Testis (tissue), 3 donors: ENCODE data around the gene IL13RA1. TPM values are rescaled to one million over a fixed set of nuclear protein-coding genes. Genes with fewer than 3 reads are reported as not detected.
"Not testable (repeated sequence)": the region's sequence is repeated elsewhere in the genome, so short reads cannot be mapped to it uniquely, and the experiment has no call there.

ENCODE experiments used
- DNase-seq: peaks from one replicate; pipeline ENCODE4 v3.0.0-alpha.2; 2019
- H3K27ac ChIP-seq, 2 donors: fragments of 200-600 bp; sonication (generic); one replicate each; pipeline ENCODE4 v1.5.1; 2019
- H3K27me3 ChIP-seq: fragments of 200-600 bp; sonication (generic); one replicate; pipeline ENCODE4 v1.5.1; 2019
- H3K36me3 ChIP-seq: fragments of 200-600 bp; sonication (generic); one replicate; pipeline ENCODE4 v1.5.1; 2017; ENCODE audit warnings: low read depth; ENCODE audit errors: missing control alignments
- H3K4me1 ChIP-seq: fragments of 200-600 bp; sonication (generic); one replicate; pipeline ENCODE4 v1.5.1; 2019
- H3K4me3 ChIP-seq, 2 donors: fragments of 200-600 bp; sonication (generic); one replicate each; pipeline ENCODE4 v1.5.1; 2017 to 2019
- H3K9me3 ChIP-seq: fragments of 200-600 bp; sonication (generic); one replicate; pipeline ENCODE4 v1.5.1; 2017
- CTCF ChIP-seq, 3 experiments: fragments of 450-650 bp in 2 of 3; fragments of 200-600 bp in 1 of 3; sonication (generic) in 1 of 3; IDR thresholded peaks; one replicate each; pipeline ENCODE4 v1.5.1; 2016 to 2019; ENCODE audit warnings: antibody characterized with exemption in 3 of 3, mild to moderate bottlenecking in 2 of 3, moderate library complexity in 1 of 3
- POLR2A ChIP-seq: fragments of 450-650 bp; IDR thresholded peaks from one replicate; pipeline ENCODE4 v1.6.1; 2017; ENCODE audit warnings: antibody characterized with exemption, mild to moderate bottlenecking, moderate library complexity
- WGBS, 2 donors: methylation state at CpG; one replicate each; pipeline ENCODE4 v1.1.5; 2018; 5-methylcytosine and 5-hydroxymethylcytosine counted together
- intact Hi-C: fragments of 100-400 bp; cut with DNase I; formaldehyde crosslinking; loops from one replicate; pipeline ENCODE4 v1.15.1; 2023; ENCODE audit warnings: low total_unique reads
- polyA plus RNA-seq: library from polyadenylated mRNA; stranded (reverse); fragments of 350-450 nt; fragmentation: Illumina TruSeq; extraction: RNeasy Lipid Tissue Mini Kit (QIAGEN cat#74804); gene quantifications from one replicate; pipeline ENCODE4 v1.2.3, GENCODE V29; 2014; ENCODE audit warnings: low read depth, low replicate concordance; ENCODE audit not compliant: insufficient read depth
- total RNA-seq, 2 donors: library from RNA; depleted of rRNA; stranded (reverse); fragments of >200 nt; gene quantifications; one replicate each; pipeline ENCODE4 v1.2.3, GENCODE V29; 2016

The IL13RA1 gene
- total and polyA plus RNA-seq, 3 donors from 2014 or later = 28.8 to 37.4 (median 30.7) TPM

GRCh38 chrX:118802857-118803256 is 75.5 kb downstream of the IL13RA1 start:
- Histone ChIP-seq H3K4me1 (no peaks in the 10 kb centered on the region), H3K27ac (no peak overlapping the region), H3K9me3 (no peaks in the 10 kb centered on the region), H3K36me3 (no peaks in the 10 kb centered on the region), H3K4me3 (no peak overlapping the region), H3K27me3 (no peaks in the 10 kb centered on the region)
- TF ChIP-seq POLR2A = no peak
- DNase-seq = no peak
- 27 to 50% methylated on average over 1 of the region's 1 CpG for WGBS, 2 donors
- intact Hi-C loops = loop anchor here (10.0 kb wide), 1 partner anchor 158 kb away; no protein-coding TSS in a partner anchor

GRCh38 chrX:118807151-118808017 is 80.0 kb downstream of the IL13RA1 start:
- intact Hi-C loops = loop anchor here (10.0 kb wide), 1 partner anchor 163 kb away; no protein-coding TSS in a partner anchor
- no peak overlapping the region for H3K4me3 ChIP-seq
- peak; percentile 23 for DNase-seq
- H3K27me3 ChIP-seq = no peaks in the 10 kb centered on the region
- TF ChIP-seq POLR2A = no peak
- TF ChIP-seq CTCF (IDR thresholded peaks at IDR 0.05) = peak; percentile 25 to 56 (median 47)
- H3K36me3 ChIP-seq = no peaks in the 10 kb centered on the region
- no peaks in the 10 kb centered on the region for H3K4me1 ChIP-seq
- H3K9me3 ChIP-seq = no peaks in the 10 kb centered on the region
- WGBS, 2 donors = 51 to 59% methylated on average over 4 of the region's 4 CpGs
- no peak overlapping the region for H3K27ac ChIP-seq

GRCh38 chrX:118817257-118817656 is 89.9 kb downstream of the IL13RA1 start:
- H3K4me3 ChIP-seq, intact Hi-C loops, H3K9me3 ChIP-seq, H3K4me1 ChIP-seq, H3K36me3 ChIP-seq, H3K27ac ChIP-seq, H3K27me3 ChIP-seq, DNase-seq: not testable (repeated sequence)
- 94 to 95% methylated on average over 4 of the region's 4 CpGs for WGBS, 2 donors

- DNase-seq = peak; percentile 64
- Histone ChIP-seq H3K27me3 (no peaks in the 10 kb centered on the region), H3K36me3 (no peaks in the 10 kb centered on the region), H3K9me3 (no peaks in the 10 kb centered on the region), H3K4me1 (no peaks in the 10 kb centered on the region), H3K4me3 (peak within 1 kb of the TSS in 1 of 2 donors; percentile 47), H3K27ac (no peak within 1 kb of the TSS)
- intact Hi-C loops = no loop called here
- no peak for TF ChIP-seq POLR2A
- TF ChIP-seq CTCF (IDR thresholded peaks at IDR 0.05) = no peak
- WGBS, 2 donors = 7 to 13% methylated on average over 10 to 20 of the region's 51 CpGs
These were observed 96.1 kb downstream of the IL13RA1 start, which contains the start of gene ZCCHC12 for GRCh38 chrX:118823263-118824172. Gene ZCCHC12, plus strand, starts transcription at chrX:118823824. Its CDS starts 1,421 bp downstream, at chrX:118825245.

- intact Hi-C loops = no loop called here
- no peaks in the 10 kb centered on the region for H3K36me3 ChIP-seq
- no peaks in the 10 kb centered on the region for H3K4me1 ChIP-seq
- H3K9me3 ChIP-seq = no peaks in the 10 kb centered on the region
- DNase-seq = no peak
- peak overlapping the region in 1 of 2 donors; percentile 47 for H3K4me3 ChIP-seq
- TF ChIP-seq POLR2A = no peak
- H3K27me3 ChIP-seq = no peaks in the 10 kb centered on the region
- WGBS, 2 donors = 0 to 8% methylated on average over 4 to 19 of the region's 22 CpGs
- H3K27ac ChIP-seq = no peak overlapping the region
These were observed 96.8 kb downstream of the IL13RA1 start for GRCh38 chrX:118824173-118824730.
